Astrocyte (in vitro differentiated cells and primary cell): ENCODE data around the gene ATAD2B.

ENCODE experiments used
- EZH2 ChIP-seq: IDR thresholded peaks from 2 replicates; pipeline ENCODE4 v1.6.1; 2012; ENCODE audit warnings: mild to moderate bottlenecking, low read length, inconsistent platforms; ENCODE audit not compliant: insufficient read depth
- TF ChIP-seq, protein P1 (sequence below): IDR thresholded peaks from 2 replicates; pipeline ENCODE4 v1.5.1; 2011; ENCODE audit warnings: low read depth, mild to moderate bottlenecking, inconsistent platforms, low read length, moderate library complexity; ENCODE audit not compliant: insufficient read depth

DNA sequence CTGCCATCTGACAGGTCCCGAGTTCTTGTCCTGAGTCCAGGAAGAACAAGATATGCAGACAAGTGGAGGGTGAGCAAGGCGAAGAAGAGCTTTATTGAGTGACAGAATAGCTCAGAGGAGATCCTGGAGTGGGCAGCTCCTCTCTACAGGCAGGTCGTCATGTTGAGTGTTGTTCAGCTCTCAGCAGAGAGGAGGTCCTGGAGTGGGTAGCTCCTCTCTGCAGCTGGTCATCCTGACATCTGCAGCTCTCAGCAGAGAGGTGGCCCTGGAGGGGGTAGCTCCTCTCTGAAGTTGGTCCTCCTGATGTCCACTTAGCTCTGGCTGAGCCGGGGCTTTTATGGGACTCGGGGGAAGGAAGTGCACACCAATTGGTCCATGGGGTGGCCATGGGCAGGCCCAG is 90.4 kb downstream of the ATAD2B start:
- TF ChIP-seq, protein P1, sequence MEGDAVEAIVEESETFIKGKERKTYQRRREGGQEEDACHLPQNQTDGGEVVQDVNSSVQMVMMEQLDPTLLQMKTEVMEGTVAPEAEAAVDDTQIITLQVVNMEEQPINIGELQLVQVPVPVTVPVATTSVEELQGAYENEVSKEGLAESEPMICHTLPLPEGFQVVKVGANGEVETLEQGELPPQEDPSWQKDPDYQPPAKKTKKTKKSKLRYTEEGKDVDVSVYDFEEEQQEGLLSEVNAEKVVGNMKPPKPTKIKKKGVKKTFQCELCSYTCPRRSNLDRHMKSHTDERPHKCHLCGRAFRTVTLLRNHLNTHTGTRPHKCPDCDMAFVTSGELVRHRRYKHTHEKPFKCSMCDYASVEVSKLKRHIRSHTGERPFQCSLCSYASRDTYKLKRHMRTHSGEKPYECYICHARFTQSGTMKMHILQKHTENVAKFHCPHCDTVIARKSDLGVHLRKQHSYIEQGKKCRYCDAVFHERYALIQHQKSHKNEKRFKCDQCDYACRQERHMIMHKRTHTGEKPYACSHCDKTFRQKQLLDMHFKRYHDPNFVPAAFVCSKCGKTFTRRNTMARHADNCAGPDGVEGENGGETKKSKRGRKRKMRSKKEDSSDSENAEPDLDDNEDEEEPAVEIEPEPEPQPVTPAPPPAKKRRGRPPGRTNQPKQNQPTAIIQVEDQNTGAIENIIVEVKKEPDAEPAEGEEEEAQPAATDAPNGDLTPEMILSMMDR = no peak
- no peak for TF ChIP-seq EZH2
